IMR-90 (cell line): ENCODE data around the gene MIOX. TPM values are rescaled to one million over a fixed set of nuclear protein-coding genes. Genes with fewer than 3 reads are reported as not detected.

Source experiments
- ATAC-seq: fragments of 200-7000 bp; cut with Tn5 transposase; 2 replicates; pipeline ENCODE4 v1.9.1; 2020; ENCODE audit warnings: low read depth, mild to moderate bottlenecking, moderate library complexity
- BruUV-seq: library from RNA; stranded (reverse); fragments of 400-500 nt; replicated peaks from 2 replicates; lab custom pipeline; 2021; lab: Mats Ljungman, UMichigan
- CTCF ChIA-PET: fragments of 300-600 bp; formaldehyde crosslinking; extraction: SDS; loops from one replicate; lab custom pipeline; 2021; ENCODE audit warnings: antibody characterized with exemption; lab: Yijun Ruan, JAX
- POLR2A ChIA-PET: fragments of 300-600 bp; sonication (Branson Sonifier 250); formaldehyde crosslinking; loops from one replicate; lab custom pipeline; 2022; ENCODE audit warnings: antibody characterized with exemption; ENCODE audit not compliant: unreplicated experiment; lab: Charles Lee
- DNase-seq: peaks from one replicate; pipeline ENCODE4 v3.0.0; 2013
- H2AFZ ChIP-seq: replicated peaks from 2 replicates; pipeline ENCODE3; 2013; ENCODE audit warnings: low read length, mild to moderate bottlenecking; ENCODE audit not compliant: poor library complexity
- H2AK5ac ChIP-seq: 2 replicates; pipeline ENCODE4 v1.6.1; 2013; ENCODE audit warnings: low read depth, low read length, inconsistent platforms
- H2AK9ac ChIP-seq: replicated peaks from 2 replicates; pipeline ENCODE3; 2013; ENCODE audit warnings: mild to moderate bottlenecking, low read depth, low read length, moderate library complexity; ENCODE audit not compliant: poor library complexity
- H2BK120ac ChIP-seq: 2 replicates; pipeline ENCODE4 v1.6.1; 2013; ENCODE audit warnings: low read depth, low read length, inconsistent platforms
- H2BK15ac ChIP-seq: 3 replicates; pipeline ENCODE4 v1.6.1; 2013; ENCODE audit warnings: low read depth, low read length, inconsistent platforms
- H2BK20ac ChIP-seq: 2 replicates; pipeline ENCODE4 v1.6.1; 2013; ENCODE audit warnings: low read depth, mild to moderate bottlenecking, inconsistent platforms, low read length, moderate library complexity
- H2BK5ac ChIP-seq: 2 replicates; pipeline ENCODE4 v1.6.1; 2013; ENCODE audit warnings: mild to moderate bottlenecking, low read depth, low read length, inconsistent platforms; ENCODE audit not compliant: poor library complexity, severe bottlenecking
- H3K14ac ChIP-seq: replicated peaks from 2 replicates; pipeline ENCODE4 v1.6.1; 2013; ENCODE audit warnings: low read depth, low read length, inconsistent platforms
- H3K18ac ChIP-seq: 2 replicates; pipeline ENCODE4 v1.6.1; 2013; ENCODE audit warnings: low read depth, low read length, control low read depth
- H3K23ac ChIP-seq: 2 replicates; pipeline ENCODE4 v1.6.1; 2013; ENCODE audit warnings: low read depth, low read length, inconsistent platforms
- H3K27ac ChIP-seq: 2 replicates; pipeline ENCODE4 v1.5.1; 2013; ENCODE audit warnings: mild to moderate bottlenecking, control low read depth, low read length; ENCODE audit not compliant: insufficient read depth
- H3K27me3 ChIP-seq: 2 replicates; pipeline ENCODE4 v1.6.1; 2013; ENCODE audit warnings: low read length; ENCODE audit not compliant: control insufficient read depth, insufficient read depth
- H3K36me3 ChIP-seq: 2 replicates; pipeline ENCODE4 v1.6.1; 2013; ENCODE audit warnings: low read length, mixed read lengths; ENCODE audit not compliant: control insufficient read depth, insufficient read depth
- H3K4ac ChIP-seq: 2 replicates; pipeline ENCODE4 v1.6.1; 2013; ENCODE audit warnings: low read depth, low read length, inconsistent platforms
- H3K4me1 ChIP-seq: 2 replicates; pipeline ENCODE4 v1.6.1; 2013; ENCODE audit warnings: low read length, mixed read lengths; ENCODE audit not compliant: control insufficient read depth, insufficient read depth
- H3K4me2 ChIP-seq: 2 replicates; pipeline ENCODE4 v1.6.1; 2013; ENCODE audit warnings: low read depth, mild to moderate bottlenecking, control low read depth, low read length, moderate library complexity
- H3K4me3 ChIP-seq: 2 replicates; pipeline ENCODE4 v1.5.1; 2013; ENCODE audit warnings: low read depth, mild to moderate bottlenecking, control low read depth, low read length, moderate library complexity; ENCODE audit not compliant: insufficient read depth
- H3K56ac ChIP-seq: 2 replicates; pipeline ENCODE4 v1.6.1; 2013; ENCODE audit warnings: low read length, inconsistent platforms; ENCODE audit not compliant: insufficient read depth; ENCODE audit errors: extremely low read depth
- H3K79me1 ChIP-seq, 2 experiments: 2 replicates each; pipeline ENCODE4 v1.6.1; 2013; ENCODE audit warnings: low read length in 2 of 2, inconsistent platforms in 1 of 2, low read depth in 1 of 2
- H3K9ac ChIP-seq: 2 replicates; pipeline ENCODE4 v1.6.1; 2013; ENCODE audit warnings: low read depth, low read length, control low read depth
- H3K9me1 ChIP-seq: 2 replicates; pipeline ENCODE4 v1.6.1; 2013; ENCODE audit warnings: low read length, inconsistent platforms; ENCODE audit not compliant: insufficient read depth
- H3K9me3 ChIP-seq: 2 replicates; pipeline ENCODE4 v1.6.1; 2013; ENCODE audit warnings: low read length; ENCODE audit not compliant: control insufficient read depth, insufficient read depth
- H4K20me1 ChIP-seq: 2 replicates; pipeline ENCODE4 v1.6.1; 2013; ENCODE audit warnings: low read length, inconsistent platforms; ENCODE audit not compliant: insufficient read depth
- H4K5ac ChIP-seq: 2 replicates; pipeline ENCODE4 v1.6.1; 2013; ENCODE audit warnings: mild to moderate bottlenecking, low read depth, low read length, control low read depth
- H4K8ac ChIP-seq, 2 experiments: 2 replicates each; pipeline ENCODE4 v1.6.1; 2013; ENCODE audit warnings: low read depth in 2 of 2, low read length in 2 of 2, control low read depth in 1 of 2, inconsistent platforms in 1 of 2
- H4K91ac ChIP-seq: 2 replicates; pipeline ENCODE4 v1.6.1; 2013; ENCODE audit warnings: low read depth, low read length, inconsistent platforms; ENCODE audit not compliant: insufficient read depth
- CEBPB ChIP-seq: IDR thresholded peaks from 2 replicates; pipeline ENCODE4 v1.6.1; 2012; ENCODE audit warnings: low read depth, low read length, improper control_type of control experiment
- MAZ ChIP-seq: IDR thresholded peaks from 2 replicates; pipeline ENCODE4 v1.6.1; 2012; ENCODE audit warnings: low read depth, mild to moderate bottlenecking, low read length, improper control_type of control experiment, moderate library complexity, borderline replicate concordance
- RFX5 ChIP-seq: IDR thresholded peaks from 2 replicates; pipeline ENCODE4 v1.8.0; 2012; ENCODE audit warnings: low read depth, mild to moderate bottlenecking, low read length, moderate library complexity
- WGBS, 2 experiments: methylation state at CpG; one replicate each; pipeline versions ENCODE4 v1.1.5 to v1.1.7; 2013; ENCODE audit warnings: missing lambda C conversion rate in 2 of 2; ENCODE audit not compliant: insufficient read length in 1 of 2; ENCODE audit errors: extremely low coverage in 2 of 2; 5-methylcytosine and 5-hydroxymethylcytosine counted together
- dilution Hi-C: fragments of 300-500 bp; cut with HindIII; formaldehyde crosslinking; loops from one replicate; pipeline ENCODE4 v1.14.3; 2018; ENCODE audit warnings: low sequenced_read_pairs; ENCODE audit not compliant: unreplicated experiment
- in situ Hi-C: fragments of 300-500 bp; cut with MboI; formaldehyde crosslinking; loops from 3 replicates; pipeline ENCODE4 v1.14.3; 2019; ENCODE audit warnings: low sequenced_read_pairs, inconsistent platforms, mixed read lengths
- intact Hi-C: fragments of 100-400 bp; cut with micrococcal nuclease; formaldehyde crosslinking; loops from 2 replicates; pipeline ENCODE4 v1.10.0; 2022
- polyA plus RNA-seq, 3 experiments: library from polyadenylated mRNA; depleted of rRNA; stranded (reverse); fragments of >200 nt; gene quantifications; 2 replicates each; pipeline ENCODE4 v1.2.3, GENCODE V29; 2012; ENCODE audit warnings: low replicate concordance in 1 of 3
- total RNA-seq: library from RNA; depleted of rRNA; stranded (reverse); fragments of >200 nt; gene quantifications from 2 replicates; pipeline ENCODE4 v1.2.3, GENCODE V29; 2012

Gene MIOX
- total and polyA plus RNA-seq, 2 of the 4 experiments (the other 2 are of a cell fraction): not detected

DNA sequence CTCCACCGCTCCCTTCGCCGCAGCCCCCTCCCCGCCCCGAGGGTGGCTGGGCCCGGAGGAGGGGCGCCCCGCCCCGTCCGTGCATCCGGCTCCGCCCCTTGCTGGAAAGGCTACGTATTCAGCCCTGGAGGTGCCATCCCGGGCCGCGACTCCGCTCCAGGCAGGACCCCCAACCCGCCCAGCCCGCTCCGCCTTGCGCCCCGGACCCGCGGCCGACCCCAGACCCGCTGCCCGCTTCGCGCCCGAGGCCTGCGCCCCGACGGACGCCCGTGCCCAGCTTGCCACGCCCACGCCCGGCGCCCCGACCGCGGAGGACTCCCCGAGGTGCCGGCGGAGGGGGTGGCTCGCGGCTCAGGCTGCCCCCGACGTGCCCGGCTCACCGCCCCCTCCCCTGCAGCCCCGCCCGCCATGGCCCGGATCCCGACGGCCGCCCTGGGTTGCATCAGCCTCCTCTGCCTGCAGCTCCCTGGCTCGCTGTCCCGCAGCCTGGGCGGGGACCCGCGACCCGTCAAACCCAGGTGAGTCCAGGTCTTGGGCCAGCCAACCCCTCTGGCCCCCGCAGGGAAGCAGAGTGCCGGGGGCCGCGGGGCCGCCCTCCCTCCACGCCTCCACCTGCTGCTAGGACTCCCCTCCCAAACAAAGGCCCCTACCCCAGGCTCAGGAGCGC is 5.1 kb upstream of the MIOX start, which contains the start of gene ADM2:
TSS of gene ADM2 (plus strand) at position 104 of the 667 bp plus-strand sequence. CDS start at position 409, 305 bp downstream.
- Histone ChIP-seq H4K20me1 (no peaks in the 10 kb centered on the region; the same call in 1 of the 2 replicates), H3K4me1 (no peaks in the 10 kb centered on the region; the same call in 1 of the 2 replicates), H3K4me3 (peak within 1 kb of the TSS; percentile 57), H3K4me2 (peak within 1 kb of the TSS; percentile 53), H2AK9ac (peak within 1 kb of the TSS; percentile 99), H2BK5ac (no peak within 1 kb of the TSS), H2BK20ac (no peak within 1 kb of the TSS), H3K4ac (peak within 1 kb of the TSS; percentile 91), H3K56ac (peak within 1 kb of the TSS; percentile 17; the same call in 1 of the 2 replicates), H2BK120ac (peak within 1 kb of the TSS; percentile 72), H2AFZ (peak within 1 kb of the TSS; percentile 86), H2BK15ac (no peak within 1 kb of the TSS; the same call in 2 of the 3 replicates), H3K23ac (peak within 1 kb of the TSS; percentile 78), H3K27ac (peak within 1 kb of the TSS; percentile 17), H3K18ac (peak within 1 kb of the TSS; percentile 1; the same call in 1 of the 2 replicates), H3K79me1 (peaks cover 0 to 3% of the 10 kb centered on the region in 2 experiments; a peak in 1 of 4 replicates), H4K91ac (peak within 1 kb of the TSS; percentile 94), H3K36me3 (peaks cover 4% of the 10 kb centered on the region; the same call in 1 of the 2 replicates), H4K5ac (no peak within 1 kb of the TSS; the same call in 1 of the 2 replicates), H4K8ac (peak within 1 kb of the TSS; percentile 79 to 97; a peak in 3 of 4 replicates), H2AK5ac (peak within 1 kb of the TSS; percentile 87), H3K9me3 (no peaks in the 10 kb centered on the region), H3K14ac (peak within 1 kb of the TSS; percentile 85), H3K9ac (peak within 1 kb of the TSS; percentile 64), H3K27me3 (peaks cover 21% of the 10 kb centered on the region), H3K9me1 (no peaks in the 10 kb centered on the region; the same call in 1 of the 2 replicates)
- WGBS, 2 experiments: 5% methylated on average over 23 of the region's 70 CpGs; no CpG with 5 or more reads in 1 of the 2 experiments
- DNase-seq: no peak
- CTCF ChIA-PET: no interaction called here
- TF ChIP-seq CEBPB (peak; percentile 67), RFX5 (no peak), MAZ (peak; percentile 66; the same call in 1 of the 2 replicates)
- dilution Hi-C loops: no loop called here
- peak; percentile 77 for ATAC-seq
- POLR2A ChIA-PET: no interaction called here
- in situ Hi-C loops: no loop called here
- no TSS peak for BruUV-seq
- intact Hi-C loops: no loop called here
